Erythroblast (primary cell): Measurements from ENCODE around the gene ARHGAP42.

Source experiments
- GATA1 ChIP-seq: IDR thresholded peaks from 2 replicates; pipeline ENCODE4 v1.6.1; 2011; ENCODE audit warnings: low read depth, mild to moderate bottlenecking, control low read depth, low read length, moderate library complexity
- POLR2A ChIP-seq: IDR thresholded peaks from 2 replicates; pipeline ENCODE4 v1.6.1; 2011; ENCODE audit warnings: mild to moderate bottlenecking, low read length

DNA sequence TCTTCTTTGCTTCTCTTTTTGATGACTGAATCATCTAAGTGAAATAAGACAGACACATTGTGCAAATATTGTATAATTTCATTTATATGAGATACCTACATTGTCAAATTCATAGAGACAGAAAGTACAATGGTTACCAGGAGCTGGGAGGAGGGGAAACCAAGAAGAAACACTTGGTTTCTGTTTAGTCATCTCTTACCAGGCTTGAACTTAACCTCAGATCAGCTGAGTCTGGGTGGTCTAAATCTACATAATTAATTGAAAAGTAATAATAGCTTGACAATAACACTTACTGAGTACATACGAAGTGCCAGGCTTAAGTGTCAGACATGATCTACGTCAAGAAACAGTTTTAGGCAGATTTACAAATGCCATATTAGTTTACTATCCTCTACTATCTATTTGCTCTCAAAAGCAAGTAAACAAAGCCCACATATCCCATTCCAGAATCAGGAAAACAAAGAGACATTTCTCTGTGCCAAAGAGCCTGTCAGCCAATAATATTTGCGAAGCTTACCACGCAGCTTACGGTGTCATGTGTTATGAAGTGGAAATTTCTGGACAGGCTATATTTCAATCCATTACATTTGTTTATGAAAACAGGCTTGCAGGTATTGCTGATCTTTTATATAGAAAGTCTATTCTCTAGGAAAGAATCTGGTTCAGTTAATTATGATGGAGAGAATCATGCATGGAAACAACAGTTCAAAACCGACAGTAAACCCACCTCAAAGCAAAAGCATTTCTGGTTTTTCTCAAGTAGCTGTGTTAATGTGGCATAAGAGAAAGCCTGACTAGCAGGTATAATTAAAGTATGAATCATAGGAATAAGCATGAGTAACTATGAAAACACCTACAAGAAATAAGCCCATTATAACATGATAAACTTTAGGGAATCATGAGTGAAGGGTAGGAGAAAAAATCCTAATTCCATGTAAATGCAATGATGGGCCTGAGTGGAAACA, 2.7 kb upstream of the ARHGAP42 start:
- TF ChIP-seq POLR2A (no peak), GATA1 (no peak)
